ENCODE data around the gene DST. TPM values are rescaled to one million over a fixed set of nuclear protein-coding genes. Genes with fewer than 3 reads are reported as not detected.

DST gene
- total and polyA plus RNA-seq, 2 of the 8 experiments (the other 6 are each of a cell fraction or from before 2014, with no cell fraction given), result 49.4 to 116 TPM

- TF ChIP-seq CHD2 (IDR thresholded peaks at IDR 0.05; ENCODE audit: low read length) (no peak), SP2 (IDR thresholded peaks at IDR 0.05; ENCODE audit: low read length) (no peak), ASH2L (IDR thresholded peaks at IDR 0.05; ENCODE audit: low read length) (no peak)
Observed at GRCh38 chr6:56458324-56458884, 184.3 kb downstream of the DST start (continued).
